Astrocyte of the cerebellum (primary cell): Measurements from ENCODE around the gene GPR161.
"Not testable (repeated sequence)": the region's sequence is repeated elsewhere in the genome, so short reads cannot be mapped to it uniquely, and the experiment has no call there.

Experiments used
- DNase-seq: peaks from one replicate; pipeline ENCODE4 v3.0.0-alpha.2; 2011; ENCODE audit warnings: low read depth
- H3K4me3 ChIP-seq: 2 replicates; pipeline ENCODE4 v1.5.1; 2011; ENCODE audit warnings: mild to moderate bottlenecking, low read depth, low read length, moderate library complexity
- CTCF ChIP-seq: IDR thresholded peaks from 2 replicates; pipeline ENCODE4 v1.5.1; 2012; ENCODE audit warnings: low read length, low read depth, moderate library complexity, mild to moderate bottlenecking; ENCODE audit errors: missing control alignments
- in situ Hi-C: cut with HindIII; loops from 2 replicates; pipeline ENCODE4 v1.10.0; 2017; ENCODE audit warnings: low sequenced_read_pairs

The GPR161 gene

GRCh38 chr1:168159979-168160378 is 23.2 kb upstream of the GPR161 start:
- no peak for DNase-seq
- H3K4me3 ChIP-seq = no peak overlapping the region
- in situ Hi-C loops = no loop called here
- no peak for TF ChIP-seq CTCF

- no peak overlapping the region for H3K4me3 ChIP-seq
- DNase-seq = no peak
- in situ Hi-C loops = no loop called here
- no peak for TF ChIP-seq CTCF
Measured at GRCh38 chr1:168159251-168159650, 22.5 kb upstream of the GPR161 start.

- TF ChIP-seq CTCF = no peak
- DNase-seq = no peak
- no peak overlapping the region for H3K4me3 ChIP-seq
- in situ Hi-C loops = no loop called here
Measured at GRCh38 chr1:168157638-168158037, 20.9 kb upstream of the GPR161 start.

GRCh38 chr1:168155910-168156309 is 19.2 kb upstream of the GPR161 start:
- TF ChIP-seq CTCF = no peak
- DNase-seq = no peak
- H3K4me3 ChIP-seq = no peak overlapping the region
- in situ Hi-C loops = no loop called here

- DNase-seq, in situ Hi-C loops, H3K4me3 ChIP-seq: not testable (repeated sequence)
Measured at GRCh38 chr1:168154707-168155106, 18.0 kb upstream of the GPR161 start.

- DNase-seq = no peak
- no peak for TF ChIP-seq CTCF
- in situ Hi-C loops = no loop called here
- no peak overlapping the region for H3K4me3 ChIP-seq
Measured at GRCh38 chr1:168151935-168152334, 15.2 kb upstream of the GPR161 start.

GRCh38 chr1:168150283-168150682 is 13.6 kb upstream of the GPR161 start:
- no peak overlapping the region for H3K4me3 ChIP-seq
- in situ Hi-C loops = no loop called here
- DNase-seq = no peak
- no peak for TF ChIP-seq CTCF
